GM18870 (cell line): ENCODE measurements around the gene PSRC1.
"Not testable (repeated sequence)": the region's sequence is repeated elsewhere in the genome, so short reads cannot be mapped to it uniquely, and the experiment has no call there.

Experiments
- ATAC-seq: cut with Tn5 transposase; IDR thresholded peaks from one replicate; pipeline ENCODE4 v1.9.1; 2021; ENCODE audit warnings: moderate library complexity; ENCODE audit not compliant: unreplicated experiment

The PSRC1 gene

GRCh38 chr1:109282952-109283747 is at the start of gene PSRC1:
Gene PSRC1, minus strand, starts transcription at chr1:109283145.
- ATAC-seq = peak; percentile 85

- no peak for ATAC-seq
These were observed 48.2 kb upstream of the PSRC1 start for GRCh38 chr1:109331113-109331512.

GRCh38 chr1:109327285-109327684 is 44.3 kb upstream of the PSRC1 start:
- ATAC-seq = no peak

GRCh38 chr1:109322974-109323373 is 40.0 kb upstream of the PSRC1 start:
- no peak for ATAC-seq

GRCh38 chr1:109319114-109319513 is 36.2 kb upstream of the PSRC1 start:
- ATAC-seq = no peak

GRCh38 chr1:109316506-109316905 is 33.6 kb upstream of the PSRC1 start:
- ATAC-seq = no peak

- no peak for ATAC-seq
These were observed 32.3 kb upstream of the PSRC1 start for GRCh38 chr1:109315288-109315687.

- ATAC-seq = no peak
These were observed 31.9 kb upstream of the PSRC1 start for GRCh38 chr1:109314795-109315194.

GRCh38 chr1:109312978-109313775 is 30.2 kb upstream of the PSRC1 start:
- ATAC-seq = no peak

GRCh38 chr1:109312246-109312645 is 29.3 kb upstream of the PSRC1 start:
- no peak for ATAC-seq

GRCh38 chr1:109309347-109309746 is 26.4 kb upstream of the PSRC1 start:
- ATAC-seq = no peak

- ATAC-seq = no peak
These were observed 24.5 kb upstream of the PSRC1 start for GRCh38 chr1:109307274-109308021.

GRCh38 chr1:109306832-109307273 is 23.9 kb upstream of the PSRC1 start, which contains the start of gene MYBPHL:
Gene MYBPHL, minus strand, starts transcription at chr1:109307011. Its CDS starts 20 bp downstream, at chr1:109306991.
- ATAC-seq = no peak

- not testable (repeated sequence) for ATAC-seq
These were observed 23.0 kb upstream of the PSRC1 start for GRCh38 chr1:109305991-109306390.

- ATAC-seq = no peak
These were observed 21.4 kb upstream of the PSRC1 start for GRCh38 chr1:109304226-109304920.

- no peak for ATAC-seq
These were observed 18.9 kb upstream of the PSRC1 start for GRCh38 chr1:109301874-109302273.

- no peak for ATAC-seq
These were observed 17.8 kb upstream of the PSRC1 start for GRCh38 chr1:109300650-109301151.

- ATAC-seq = no peak
These were observed 16.8 kb upstream of the PSRC1 start for GRCh38 chr1:109299558-109300343.

GRCh38 chr1:109298666-109299557 is 16.0 kb upstream of the PSRC1 start:
- ATAC-seq = no peak
